Measurements from ENCODE around the gene SIVA1.

The SIVA1 gene, protein sequence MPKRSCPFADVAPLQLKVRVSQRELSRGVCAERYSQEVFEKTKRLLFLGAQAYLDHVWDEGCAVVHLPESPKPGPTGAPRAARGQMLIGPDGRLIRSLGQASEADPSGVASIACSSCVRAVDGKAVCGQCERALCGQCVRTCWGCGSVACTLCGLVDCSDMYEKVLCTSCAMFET

DNA sequence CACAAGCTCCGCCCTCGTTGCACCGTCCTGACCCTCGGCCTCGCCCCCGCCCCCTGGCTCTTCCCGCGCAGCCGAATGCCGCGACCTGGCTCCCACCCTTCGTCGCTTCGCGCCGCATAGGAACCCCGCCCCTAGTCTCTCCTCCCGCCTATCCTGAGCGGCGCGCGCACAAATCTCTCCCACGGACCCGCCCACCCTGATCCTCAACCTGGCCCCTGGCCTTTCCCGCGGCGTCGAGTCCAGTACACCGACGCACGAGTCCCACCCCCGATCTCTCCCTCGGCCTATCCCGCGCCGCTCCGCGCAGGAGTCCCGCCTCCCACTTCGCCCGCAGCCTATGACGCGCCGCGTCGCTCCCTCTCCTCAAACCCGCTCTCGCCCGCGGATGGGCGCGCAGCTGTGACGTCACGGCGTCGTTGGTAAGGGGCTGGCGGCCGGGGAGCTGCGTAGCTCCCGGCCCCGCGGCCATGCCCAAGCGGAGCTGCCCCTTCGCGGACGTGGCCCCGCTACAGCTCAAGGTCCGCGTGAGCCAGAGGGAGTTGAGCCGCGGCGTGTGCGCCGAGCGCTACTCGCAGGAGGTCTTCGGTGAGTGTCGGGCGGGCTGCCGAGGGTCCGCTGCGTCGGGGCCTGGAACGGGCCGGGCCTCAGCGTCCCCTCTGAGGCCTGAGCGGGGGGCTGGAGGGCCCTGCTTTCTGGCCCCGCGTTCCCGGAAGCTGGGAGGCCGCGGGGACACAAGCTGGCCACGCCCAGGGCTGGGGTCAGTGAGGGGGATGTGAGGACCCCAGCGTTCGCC lies at the start of gene SIVA1:
Gene SIVA1 (plus strand): TSS at position 413 of the 793 bp plus-strand sequence. CDS start 55 bp downstream, at position 468.
- peak; percentile 100 for DNase-seq (ENCODE audit: low read depth in 2 of 2)

DNA sequence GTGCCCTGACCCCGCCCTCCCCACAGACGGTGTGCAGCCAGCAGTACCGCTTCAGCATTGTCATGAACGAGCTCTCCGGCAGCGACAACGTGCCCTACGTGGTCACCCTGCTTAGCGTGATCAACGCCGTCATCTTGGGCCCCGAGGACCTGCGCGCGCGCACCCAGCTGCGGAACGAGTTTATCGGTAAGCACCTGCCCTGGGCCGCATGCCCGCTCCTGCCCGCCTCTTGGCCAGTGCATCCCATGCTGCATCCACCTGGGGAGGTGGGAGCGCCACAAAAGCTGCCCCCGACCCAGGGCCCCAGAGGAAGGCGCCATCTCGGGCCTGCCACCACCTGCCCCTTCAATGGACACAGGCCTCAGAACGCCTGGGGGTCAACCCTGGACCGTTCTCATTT lies 49.7 kb upstream of the SIVA1 start:
- DNase-seq (ENCODE audit: low read depth in 2 of 2): no peak

DNA sequence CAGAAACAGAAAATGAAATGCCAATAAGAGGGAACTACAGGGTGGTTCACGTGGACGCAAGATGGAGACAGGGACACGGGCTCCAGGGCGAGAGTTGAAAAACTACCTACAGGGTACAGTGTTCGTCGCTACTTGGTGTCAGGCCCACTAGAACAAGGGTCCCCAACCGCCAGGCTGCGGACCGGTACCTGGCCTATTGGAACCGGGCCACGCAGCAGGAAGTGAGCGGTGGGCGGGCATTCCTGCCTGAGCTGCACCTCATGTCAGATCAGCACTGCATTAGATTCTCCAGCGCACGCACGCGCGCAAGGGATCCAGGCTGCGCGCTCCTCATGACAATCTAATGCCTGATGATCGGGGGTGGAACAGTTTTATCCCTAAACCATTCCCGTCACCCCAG lies 48.7 kb upstream of the SIVA1 start:
- no peak for DNase-seq (ENCODE audit: low read depth in 2 of 2)

DNA sequence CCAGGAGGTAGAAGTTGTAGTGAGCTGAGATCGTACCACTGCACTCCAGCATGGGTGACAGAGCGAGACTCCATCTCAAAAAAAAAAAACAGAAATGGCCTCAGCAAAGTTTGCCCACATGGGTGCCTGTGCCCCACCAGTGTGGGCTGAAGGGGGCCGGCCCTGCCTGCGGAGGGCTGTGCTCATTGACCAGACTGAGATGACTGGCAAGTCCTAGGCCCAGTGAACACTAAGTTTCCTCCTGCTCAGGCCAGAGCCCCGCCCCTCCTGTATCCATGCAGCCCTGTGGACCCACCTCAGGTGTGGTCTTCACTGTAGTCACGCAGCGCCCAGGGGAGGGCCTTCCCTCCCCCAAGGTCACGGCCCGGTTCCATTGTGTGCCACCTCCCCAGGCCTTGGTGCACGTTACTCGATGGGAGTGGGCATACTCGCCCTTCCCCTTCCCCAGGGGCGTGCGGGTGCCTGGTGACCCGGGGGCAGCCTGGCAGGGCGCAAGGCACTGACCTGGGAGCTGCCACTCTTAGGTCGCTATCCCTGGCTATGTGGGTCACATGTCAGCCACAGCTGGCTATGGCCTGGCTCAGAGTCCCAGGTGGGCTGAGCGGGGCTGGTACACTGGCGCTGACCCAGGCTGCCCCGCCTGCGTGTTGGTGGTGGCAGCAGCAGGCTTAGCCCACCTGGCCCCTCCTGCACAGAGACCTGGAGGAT lies 47.5 kb upstream of the SIVA1 start:
- no peak for DNase-seq (ENCODE audit: low read depth in 2 of 2)

DNA sequence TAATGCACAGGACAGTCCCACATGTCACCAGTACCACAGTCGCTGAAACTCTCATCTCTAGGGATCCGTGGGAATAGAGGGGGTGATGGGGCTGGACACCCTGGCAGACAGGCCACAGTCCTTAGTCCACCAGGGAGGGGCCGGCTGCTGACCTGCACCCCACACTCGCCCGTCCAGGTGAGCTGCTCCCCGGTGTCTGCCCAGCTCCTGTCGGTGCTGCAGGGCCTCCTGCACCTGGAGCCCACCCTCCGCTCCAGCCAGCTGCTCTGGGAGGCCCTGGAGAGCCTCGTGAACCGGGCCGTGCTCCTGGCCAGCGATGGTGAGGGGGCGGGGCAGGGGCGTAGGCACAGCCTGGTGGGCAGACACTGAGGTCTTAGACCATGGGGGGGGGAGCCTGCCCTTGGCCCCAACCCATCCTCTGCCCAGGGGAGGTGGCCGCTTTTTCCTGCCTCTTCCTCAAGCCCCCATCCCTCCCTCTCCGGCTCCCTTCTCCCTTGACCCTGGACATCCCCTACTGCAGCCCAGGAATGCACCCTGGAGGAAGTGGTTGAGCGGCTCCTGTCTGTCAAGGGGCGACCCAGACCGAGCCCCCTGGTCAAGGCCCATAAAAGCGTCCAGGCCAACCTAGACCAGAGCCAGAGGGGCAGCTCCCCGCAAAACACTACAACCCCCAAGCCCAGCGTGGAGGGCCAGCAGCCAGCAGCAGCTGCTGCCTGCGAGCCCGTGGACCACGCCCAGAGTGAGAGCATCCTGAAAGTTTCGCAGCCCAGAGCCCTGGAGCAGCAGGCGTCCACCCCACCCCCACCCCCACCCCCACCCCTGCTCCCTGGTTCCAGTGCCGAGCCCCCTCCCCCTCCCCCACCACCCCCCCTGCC lies 46.0 kb upstream of the SIVA1 start:
- no peak for DNase-seq (ENCODE audit: low read depth in 2 of 2)

DNA sequence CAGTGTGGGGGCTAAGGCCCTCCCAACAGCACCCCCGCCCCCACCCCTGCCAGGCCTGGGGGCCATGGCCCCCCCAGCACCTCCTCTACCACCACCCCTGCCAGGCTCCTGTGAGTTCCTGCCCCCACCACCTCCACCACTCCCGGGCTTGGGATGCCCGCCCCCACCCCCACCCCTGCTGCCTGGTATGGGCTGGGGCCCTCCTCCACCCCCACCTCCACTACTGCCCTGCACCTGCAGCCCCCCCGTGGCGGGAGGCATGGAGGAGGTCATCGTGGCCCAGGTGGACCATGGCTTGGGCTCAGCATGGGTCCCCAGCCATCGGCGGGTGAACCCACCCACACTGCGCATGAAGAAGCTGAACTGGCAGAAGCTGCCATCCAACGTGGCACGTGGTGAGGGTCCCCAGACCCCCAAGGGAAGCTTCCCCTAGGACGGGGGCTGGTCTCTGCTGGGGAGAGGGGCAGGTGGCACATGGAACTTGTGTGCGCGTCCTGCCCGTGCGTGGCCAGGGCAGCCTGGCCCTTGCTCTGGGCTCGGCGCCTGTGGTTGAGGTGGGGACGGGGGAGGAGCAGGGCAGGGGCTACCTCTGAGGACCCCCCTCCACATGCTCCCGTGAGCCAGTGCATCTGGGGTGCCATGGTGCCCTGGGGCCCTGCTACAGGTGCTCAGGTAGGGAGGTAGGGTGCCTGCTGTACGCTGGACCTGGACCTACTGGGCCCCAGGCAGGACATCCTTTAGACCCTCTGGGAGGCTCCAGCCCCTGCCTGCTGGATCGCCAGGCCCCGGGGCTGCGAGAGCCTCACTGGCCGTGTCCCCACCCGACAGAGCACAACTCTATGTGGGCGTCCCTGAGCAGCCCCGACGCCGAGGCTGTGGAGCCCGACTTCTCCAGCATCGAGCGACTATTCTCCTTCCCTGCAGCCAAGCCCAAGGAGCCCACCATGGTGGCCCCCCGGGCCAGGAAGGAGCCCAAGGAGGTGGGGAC lies 45.0 kb upstream of the SIVA1 start:
- DNase-seq (ENCODE audit: low read depth in 2 of 2): no peak

DNA sequence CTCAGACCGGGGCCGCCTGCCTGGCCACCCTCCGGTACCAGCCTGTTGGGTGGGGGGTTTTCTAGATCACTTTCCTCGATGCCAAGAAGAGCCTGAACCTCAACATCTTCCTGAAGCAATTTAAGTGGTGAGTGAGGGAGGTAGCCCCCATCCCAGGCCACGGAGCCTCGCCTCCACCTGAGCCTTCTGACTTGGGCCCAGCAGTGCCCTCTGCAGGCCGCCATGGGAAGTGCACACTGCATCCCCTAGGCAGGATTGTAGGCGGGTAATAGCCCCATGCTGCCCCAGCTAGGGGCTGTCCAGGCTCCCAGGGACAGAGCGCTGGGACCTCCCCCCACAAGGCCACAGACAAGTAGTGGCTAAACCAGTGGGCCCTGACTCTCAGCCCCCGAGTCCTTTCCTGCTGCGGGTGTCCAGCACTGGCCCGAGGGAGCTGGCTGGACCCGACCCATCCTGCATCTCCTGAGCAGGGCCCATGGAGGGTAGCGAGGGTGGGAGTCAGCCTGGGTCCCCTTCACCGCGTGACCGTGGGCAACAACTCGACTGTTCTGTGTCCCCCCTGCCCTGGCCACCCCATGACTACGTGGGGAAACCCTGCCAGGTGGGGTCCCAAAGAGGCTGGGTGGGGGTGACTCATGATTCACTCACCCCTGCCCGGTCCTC lies 44.2 kb upstream of the SIVA1 start:
- DNase-seq (ENCODE audit: low read depth in 2 of 2): peak; percentile 44 to 62

DNA sequence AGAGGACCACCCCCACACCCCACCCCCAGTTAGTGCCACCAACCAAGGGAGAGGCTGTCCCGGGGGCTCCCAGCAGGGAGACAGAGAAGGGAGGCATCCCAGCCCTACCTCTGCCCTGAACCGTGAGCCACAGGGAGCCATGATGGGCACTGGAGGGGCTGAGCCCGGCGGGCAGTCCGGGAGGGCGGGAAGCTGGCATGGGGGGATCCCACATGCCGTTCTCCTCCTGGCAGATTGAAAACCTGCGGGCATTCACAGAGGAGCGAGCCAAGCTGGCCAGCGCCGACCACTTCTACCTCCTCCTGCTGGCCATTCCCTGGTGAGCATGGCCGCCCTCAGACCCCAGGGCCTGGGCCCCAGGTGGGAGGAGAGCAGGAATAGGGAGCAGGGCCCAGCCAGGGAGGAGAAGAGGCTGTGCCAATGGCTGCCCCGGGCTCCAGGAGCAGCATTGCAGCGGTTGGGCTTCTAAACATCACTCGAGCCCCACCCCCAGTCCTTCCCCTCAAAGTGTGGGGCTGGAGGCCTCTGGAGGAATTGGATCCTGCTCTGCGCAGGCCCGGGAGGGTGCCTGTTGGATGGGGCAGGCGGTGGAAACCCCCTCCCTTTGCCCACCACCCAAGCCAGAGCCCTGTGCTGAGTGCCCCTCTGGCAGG lies 43.4 kb upstream of the SIVA1 start:
- no peak for DNase-seq (ENCODE audit: low read depth in 2 of 2)

DNA sequence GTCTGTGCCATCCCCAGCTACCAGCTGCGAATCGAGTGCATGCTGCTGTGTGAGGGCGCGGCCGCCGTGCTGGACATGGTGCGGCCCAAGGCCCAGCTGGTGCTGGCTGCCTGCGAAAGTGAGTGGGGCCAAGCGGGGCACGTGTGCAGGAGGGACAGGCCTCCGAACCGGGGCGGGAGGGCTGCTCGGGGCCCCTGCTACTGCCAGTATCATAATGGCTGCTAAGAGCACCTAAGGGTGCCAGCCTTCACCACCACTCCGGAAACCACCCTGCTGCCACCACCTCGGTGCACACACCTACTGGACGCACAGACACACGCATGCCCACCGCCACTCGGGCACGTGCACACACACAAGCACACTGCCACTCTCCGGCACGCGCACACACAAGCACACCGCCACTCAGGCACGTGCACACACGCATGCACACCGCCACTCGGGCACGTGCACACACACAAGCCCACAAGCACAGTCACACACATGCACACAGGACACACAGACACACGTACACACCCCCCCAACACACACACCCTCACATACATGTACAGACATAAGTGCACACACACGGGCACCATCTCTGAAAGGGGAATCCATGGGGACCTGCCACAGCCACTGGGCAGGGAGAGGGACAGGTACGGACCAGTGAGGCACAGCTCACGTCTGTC lies 42.7 kb upstream of the SIVA1 start:
- DNase-seq (ENCODE audit: low read depth in 2 of 2): no peak

DNA sequence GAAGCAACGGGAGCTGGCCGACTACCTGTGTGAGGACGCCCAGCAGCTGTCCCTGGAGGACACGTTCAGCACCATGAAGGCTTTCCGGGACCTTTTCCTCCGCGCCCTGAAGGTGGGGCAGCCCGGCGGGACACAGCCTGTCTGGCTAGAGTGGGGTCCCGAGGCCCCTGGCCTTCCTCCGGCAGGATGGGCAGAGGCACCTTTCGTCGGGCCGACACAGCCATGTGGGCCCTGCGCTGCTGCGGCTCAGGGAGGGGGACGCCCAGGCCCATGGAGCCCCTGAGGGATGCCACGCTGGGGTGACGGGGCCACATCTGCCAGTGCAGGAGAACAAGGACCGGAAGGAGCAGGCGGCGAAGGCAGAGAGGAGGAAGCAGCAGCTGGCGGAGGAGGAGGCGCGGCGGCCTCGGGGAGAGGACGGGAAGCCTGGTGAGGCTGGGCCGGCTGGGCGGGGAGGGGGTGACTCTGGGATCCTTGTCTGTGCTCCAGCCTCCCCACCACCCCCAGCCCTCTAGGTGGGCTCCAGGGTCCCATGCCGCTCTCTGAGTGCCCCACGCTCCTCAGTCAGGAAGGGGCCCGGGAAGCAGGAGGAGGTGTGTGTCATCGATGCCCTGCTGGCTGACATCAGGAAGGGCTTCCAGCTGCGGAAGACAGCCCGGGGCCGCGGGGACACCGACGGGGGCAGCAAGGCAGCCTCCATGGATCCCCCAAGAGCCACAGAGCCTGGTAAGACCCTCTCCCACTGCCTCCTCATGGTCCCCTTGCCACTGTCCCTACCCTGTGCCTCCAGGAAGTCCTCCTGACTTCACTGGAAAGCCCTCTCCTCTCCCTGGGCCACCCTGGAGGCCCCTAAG lies 39.8 kb upstream of the SIVA1 start:
- DNase-seq (ENCODE audit: low read depth in 2 of 2): no peak

DNA sequence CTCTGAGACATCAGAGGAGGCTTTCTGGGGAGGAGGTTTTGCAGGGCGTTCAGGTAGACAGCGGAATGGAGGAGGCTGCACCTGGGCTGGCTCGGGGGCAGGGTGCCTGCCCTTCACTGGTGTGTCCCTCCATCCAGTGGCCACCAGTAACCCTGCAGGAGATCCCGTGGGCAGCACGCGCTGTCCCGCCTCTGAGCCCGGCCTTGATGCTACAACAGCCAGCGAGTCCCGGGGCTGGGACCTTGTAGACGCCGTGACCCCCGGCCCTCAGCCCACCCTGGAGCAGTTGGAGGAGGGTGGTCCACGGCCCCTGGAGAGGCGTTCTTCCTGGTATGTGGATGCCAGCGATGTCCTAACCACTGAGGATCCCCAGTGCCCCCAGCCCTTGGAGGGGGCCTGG lies 38.9 kb upstream of the SIVA1 start:
- DNase-seq (ENCODE audit: low read depth in 2 of 2): no peak

DNA sequence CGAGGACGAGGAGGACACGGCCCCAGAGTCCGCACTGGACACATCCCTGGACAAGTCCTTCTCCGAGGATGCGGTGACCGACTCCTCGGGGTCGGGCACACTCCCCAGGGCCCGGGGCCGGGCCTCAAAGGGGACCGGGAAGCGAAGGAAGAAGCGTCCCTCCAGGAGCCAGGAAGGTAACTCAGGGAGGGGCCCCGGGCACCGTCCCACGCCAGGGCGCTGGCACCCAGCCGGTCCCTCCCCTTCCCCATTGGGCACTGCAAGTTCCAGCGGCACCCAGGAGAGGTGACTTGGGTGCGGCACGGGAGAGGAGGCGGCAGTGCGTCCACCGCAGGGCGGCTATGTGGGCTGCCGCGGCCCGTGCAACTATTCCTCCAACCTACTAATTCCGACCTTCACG lies 38.3 kb upstream of the SIVA1 start:
- DNase-seq (ENCODE audit: low read depth in 2 of 2): no peak

DNA sequence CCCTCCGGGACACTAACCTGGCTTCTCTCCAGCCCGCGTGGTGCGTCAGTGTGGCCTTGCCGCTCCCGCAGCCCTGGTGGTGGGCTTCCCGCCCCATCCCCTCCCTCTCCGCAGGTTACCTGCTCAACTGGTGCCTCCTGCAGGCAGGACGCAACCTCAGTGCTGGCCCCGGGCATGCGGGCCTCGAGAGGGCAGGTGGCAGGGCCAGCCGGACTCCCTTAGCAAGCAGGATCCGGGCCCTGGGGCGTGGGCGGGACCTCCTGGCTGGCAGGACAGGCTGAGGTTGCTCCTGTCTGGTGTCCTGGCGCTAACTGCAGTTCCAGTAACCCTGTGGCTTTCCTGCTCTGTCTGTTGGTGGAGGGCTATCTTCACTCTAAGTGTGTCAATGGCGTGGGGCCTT lies 37.5 kb upstream of the SIVA1 start:
- DNase-seq (ENCODE audit: low read depth in 2 of 2): no peak

DNA sequence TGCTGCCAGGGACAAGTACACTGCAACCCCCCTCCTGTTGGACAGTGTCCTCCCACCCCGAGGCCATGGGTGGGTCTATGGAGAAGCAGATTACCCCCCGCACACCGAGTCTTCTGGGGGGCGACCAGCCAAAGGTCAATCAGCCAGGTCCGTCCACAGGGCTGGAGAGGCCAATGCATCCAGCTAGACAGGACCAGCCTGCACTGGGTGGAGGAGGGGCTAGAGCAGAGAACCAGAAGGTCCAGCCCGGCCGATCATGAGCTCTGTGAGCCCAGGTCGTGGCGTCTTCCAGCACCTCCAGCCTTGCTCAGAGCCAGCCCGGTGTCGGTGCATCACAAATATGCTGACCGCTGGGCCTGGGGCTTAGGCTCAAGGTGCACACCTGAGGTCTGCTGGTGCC lies 37.1 kb upstream of the SIVA1 start:
- no peak for DNase-seq (ENCODE audit: low read depth in 2 of 2)

DNA sequence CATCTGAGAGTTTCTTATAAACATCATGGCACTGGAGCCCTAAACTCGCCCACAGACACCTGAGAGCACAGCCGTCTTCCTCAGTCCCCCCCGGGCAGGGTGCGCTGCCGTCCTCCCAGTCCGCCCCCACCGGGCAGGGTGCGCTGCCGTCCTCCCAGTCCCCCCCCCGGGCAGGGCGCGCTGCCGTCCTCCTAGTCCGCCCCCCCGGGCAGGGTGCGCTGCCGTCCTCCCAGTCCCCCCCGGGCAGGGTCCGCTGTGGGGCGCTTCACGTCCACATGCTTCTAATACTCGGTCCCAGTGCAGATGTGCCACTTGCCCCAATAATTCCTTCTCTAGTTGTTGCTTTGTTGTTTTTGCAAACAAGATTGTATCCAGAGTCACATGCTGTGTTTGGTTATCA lies 35.8 kb upstream of the SIVA1 start:
- DNase-seq (ENCODE audit: low read depth in 2 of 2): no peak

DNA sequence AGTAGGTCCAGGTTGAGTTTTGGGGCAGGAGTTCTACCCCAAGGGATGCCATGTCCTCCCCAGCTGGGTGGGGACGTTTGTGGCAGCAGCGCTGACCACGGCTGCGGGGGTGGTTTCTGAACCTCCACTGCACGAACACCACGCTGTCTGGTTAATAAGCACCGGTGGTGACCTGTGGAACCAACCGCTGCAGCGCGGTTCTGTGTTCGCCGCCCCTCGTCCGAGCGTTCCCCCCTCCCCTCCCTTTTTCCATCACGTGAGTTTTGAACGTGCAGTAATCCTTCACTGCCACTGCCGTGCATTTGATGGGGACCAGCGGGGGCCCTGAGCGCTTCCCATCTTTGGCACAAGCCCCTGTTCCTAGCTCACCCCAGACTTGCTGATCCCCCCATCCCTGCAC lies 35.3 kb upstream of the SIVA1 start:
- no peak for DNase-seq (ENCODE audit: low read depth in 2 of 2)

DNA sequence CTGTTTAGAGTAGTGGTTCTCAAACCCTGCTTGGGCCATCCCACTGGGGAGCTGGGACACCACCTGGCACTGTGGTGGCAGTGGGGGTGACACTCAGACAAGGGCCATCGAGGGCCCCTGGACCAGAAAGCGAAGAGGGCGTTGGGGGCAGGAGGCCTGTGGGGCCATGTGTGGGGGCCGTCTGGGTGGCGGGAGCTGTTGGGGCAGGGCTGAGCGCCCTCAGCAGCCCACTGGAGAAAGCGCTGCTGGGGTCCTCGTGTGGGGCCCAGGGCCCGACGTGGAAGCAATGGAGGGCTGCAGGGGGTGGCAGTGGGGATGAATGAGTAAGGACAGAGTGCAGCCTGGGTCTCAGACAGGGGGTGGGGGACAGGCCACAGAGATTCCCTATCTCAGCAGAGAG lies 34.8 kb upstream of the SIVA1 start:
- no peak for DNase-seq (ENCODE audit: low read depth in 2 of 2)

DNA sequence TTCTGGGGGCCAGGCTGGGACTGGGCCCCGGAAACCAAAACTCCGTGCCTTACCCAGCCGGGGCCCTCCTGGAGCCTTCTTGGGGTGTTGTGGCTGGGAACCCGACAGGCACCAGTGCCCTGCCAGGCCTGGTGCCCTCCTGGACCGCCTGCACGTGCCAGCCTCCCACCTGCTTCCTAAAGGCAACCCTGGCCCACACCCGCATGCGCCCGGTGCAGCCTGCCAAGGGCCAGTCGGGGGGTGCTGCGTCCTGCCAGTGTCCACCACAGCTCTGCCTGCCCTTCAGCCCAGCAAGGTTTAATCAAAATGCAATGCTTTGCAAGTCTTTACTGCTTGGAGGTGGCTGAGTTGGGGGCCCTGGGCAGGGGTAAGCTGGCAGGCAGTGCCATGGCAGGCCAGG lies 34.1 kb upstream of the SIVA1 start:
- DNase-seq (ENCODE audit: low read depth in 2 of 2): no peak

All from stimulated activated CD4-positive, alpha-beta T cell treated with anti-CD3 and anti-CD28 coated beads, Interleukin-15, amount 100 ng/mL, for 48 hours (primary cell).